Neural progenitor cell (in vitro differentiated cells): Measurements from ENCODE around the gene NUDT3. TPM values are rescaled to one million over a fixed set of nuclear protein-coding genes. Genes with fewer than 3 reads are reported as not detected.
"Not testable (repeated sequence)": the region's sequence is repeated elsewhere in the genome, so short reads cannot be mapped to it uniquely, and the experiment has no call there.

Experiments
- DNase-seq: peaks from one replicate; pipeline ENCODE4 v3.0.0-alpha.2; 2016; ENCODE audit warnings: low spot score
- H2AFZ ChIP-seq: fragments of 200-600 bp; sonication (generic); replicated peaks from 2 replicates; pipeline ENCODE4 v1.6.1; 2016; ENCODE audit warnings: antibody characterized with exemption
- H3F3A ChIP-seq: fragments of 200-600 bp; sonication (generic); 2 replicates; pipeline ENCODE4 v1.6.1; 2016; ENCODE audit warnings: antibody characterized with exemption, low read depth
- H3K27ac ChIP-seq: fragments of 200-600 bp; sonication (generic); 2 replicates; pipeline ENCODE4 v1.5.1; 2016; ENCODE audit warnings: mild to moderate bottlenecking
- H3K27me3 ChIP-seq: fragments of 200-600 bp; sonication (generic); 2 replicates; pipeline ENCODE4 v1.6.1; 2016; ENCODE audit warnings: mild to moderate bottlenecking, moderate library complexity
- H3K36me3 ChIP-seq: fragments of 200-600 bp; sonication (generic); 2 replicates; pipeline ENCODE4 v1.5.1; 2016
- H3K4me1 ChIP-seq: fragments of 200-600 bp; sonication (generic); 2 replicates; pipeline ENCODE4 v1.6.1; 2016; ENCODE audit warnings: mixed run types
- H3K4me2 ChIP-seq: fragments of 200-600 bp; sonication (generic); 2 replicates; pipeline ENCODE4 v1.6.1; 2016
- H3K4me3 ChIP-seq: fragments of 200-600 bp; sonication (generic); 2 replicates; pipeline ENCODE4 v1.5.1; 2016
- H3K79me2 ChIP-seq: fragments of 200-600 bp; sonication (generic); 2 replicates; pipeline ENCODE4 v1.6.1; 2016; ENCODE audit warnings: low read depth
- H3K9ac ChIP-seq: fragments of 200-600 bp; sonication (generic); 2 replicates; pipeline ENCODE4 v1.6.1; 2016
- H3K9me3 ChIP-seq: fragments of 200-600 bp; sonication (generic); 2 replicates; pipeline ENCODE4 v1.5.1; 2016; ENCODE audit warnings: low read depth
- H4K20me1 ChIP-seq: fragments of 200-600 bp; sonication (generic); 2 replicates; pipeline ENCODE4 v1.6.1; 2016; ENCODE audit warnings: low read depth
- H3K27ac Mint-ChIP-seq: 3 replicates; pipeline ENCODE4 v1.8.0; 2021; ENCODE audit warnings: mixed read lengths
- H3K27me3 Mint-ChIP-seq: 2 replicates; pipeline ENCODE4 v1.8.0; 2022; ENCODE audit warnings: low read depth, mild to moderate bottlenecking, inconsistent platforms, moderate library complexity, mixed read lengths; ENCODE audit not compliant: insufficient read depth
- H3K36me3 Mint-ChIP-seq: 3 replicates; pipeline ENCODE4 v1.8.0; 2021; ENCODE audit warnings: mixed read lengths
- H3K4me1 Mint-ChIP-seq: 3 replicates; pipeline ENCODE4 v1.8.0; 2021; ENCODE audit warnings: mixed read lengths
- H3K4me3 Mint-ChIP-seq: 3 replicates; pipeline ENCODE4 v1.8.0; 2021; ENCODE audit warnings: mild to moderate bottlenecking, moderate library complexity, mixed read lengths
- H3K9me3 Mint-ChIP-seq: 3 replicates; pipeline ENCODE4 v1.8.0; 2020; ENCODE audit warnings: mixed read lengths
- EZH2 ChIP-seq: fragments of 200-600 bp; sonication (generic); IDR thresholded peaks from 2 replicates; pipeline ENCODE4 v1.6.1; 2017; ENCODE audit warnings: antibody characterized with exemption, mild to moderate bottlenecking, moderate library complexity
- EZH2phosphoT487 ChIP-seq: fragments of 200-600 bp; sonication (generic); IDR thresholded peaks from 2 replicates; pipeline ENCODE4 v1.6.1; 2017; ENCODE audit warnings: antibody characterized with exemption
- total RNA-seq: library from RNA; depleted of rRNA; stranded (reverse); fragments of >200 nt; gene quantifications from 2 replicates; pipeline ENCODE4 v1.2.3, GENCODE V29; 2015; ENCODE audit warnings: low replicate concordance
- TF ChIP-seq, protein P1 (sequence below): fragments of 200-600 bp; sonication (generic); IDR thresholded peaks from 2 replicates; pipeline ENCODE4 v1.5.1; 2017; ENCODE audit warnings: antibody characterized with exemption, mild to moderate bottlenecking

NUDT3 gene
- total RNA-seq, 1 donor from 2014 or later = 35.7 TPM

DNA sequence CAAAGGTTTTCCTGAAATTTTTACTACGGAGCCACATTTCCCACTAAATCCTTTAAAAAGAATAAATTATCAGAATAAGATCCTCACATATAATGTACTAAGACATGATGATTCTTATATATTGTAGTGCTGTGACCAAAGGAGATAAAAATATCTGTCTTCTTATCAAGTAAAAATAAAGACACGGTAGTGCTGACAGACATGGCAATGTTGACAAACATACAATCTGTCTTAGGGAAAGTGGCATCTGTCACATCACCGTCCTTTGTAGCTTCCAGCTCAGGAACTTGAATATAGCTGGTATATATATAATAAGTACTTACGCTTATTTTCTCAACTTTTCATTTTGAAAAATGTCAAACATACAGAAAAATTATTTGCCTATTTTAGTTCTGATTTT, 66.8 kb downstream of the NUDT3 start:
- peaks cover 10% of the 10 kb centered on the region for H3K4me1 Mint-ChIP-seq
- Histone ChIP-seq H3K4me1 (no peaks in the 10 kb centered on the region), H2AFZ (no peak overlapping the region), H3K27ac (no peak overlapping the region), H3K4me2 (no peak overlapping the region), H3K36me3 (peaks cover 4% of the 10 kb centered on the region), H3K4me3 (no peak overlapping the region), H3F3A (peaks cover 7% of the 10 kb centered on the region), H3K79me2 (peaks cover 15% of the 10 kb centered on the region), H4K20me1 (no peaks in the 10 kb centered on the region), H3K27me3 (no peaks in the 10 kb centered on the region), H3K9me3 (no peaks in the 10 kb centered on the region), H3K9ac (no peak overlapping the region)
- no peak for DNase-seq
- no peak overlapping the region for H3K4me3 Mint-ChIP-seq
- H3K27me3 Mint-ChIP-seq = no peaks in the 10 kb centered on the region
- H3K36me3 Mint-ChIP-seq = peaks cover 11% of the 10 kb centered on the region
- no peak overlapping the region for H3K27ac Mint-ChIP-seq
- no peaks in the 10 kb centered on the region for H3K9me3 Mint-ChIP-seq
- TF ChIP-seq EZH2 = no peak
- TF ChIP-seq, protein P1, sequence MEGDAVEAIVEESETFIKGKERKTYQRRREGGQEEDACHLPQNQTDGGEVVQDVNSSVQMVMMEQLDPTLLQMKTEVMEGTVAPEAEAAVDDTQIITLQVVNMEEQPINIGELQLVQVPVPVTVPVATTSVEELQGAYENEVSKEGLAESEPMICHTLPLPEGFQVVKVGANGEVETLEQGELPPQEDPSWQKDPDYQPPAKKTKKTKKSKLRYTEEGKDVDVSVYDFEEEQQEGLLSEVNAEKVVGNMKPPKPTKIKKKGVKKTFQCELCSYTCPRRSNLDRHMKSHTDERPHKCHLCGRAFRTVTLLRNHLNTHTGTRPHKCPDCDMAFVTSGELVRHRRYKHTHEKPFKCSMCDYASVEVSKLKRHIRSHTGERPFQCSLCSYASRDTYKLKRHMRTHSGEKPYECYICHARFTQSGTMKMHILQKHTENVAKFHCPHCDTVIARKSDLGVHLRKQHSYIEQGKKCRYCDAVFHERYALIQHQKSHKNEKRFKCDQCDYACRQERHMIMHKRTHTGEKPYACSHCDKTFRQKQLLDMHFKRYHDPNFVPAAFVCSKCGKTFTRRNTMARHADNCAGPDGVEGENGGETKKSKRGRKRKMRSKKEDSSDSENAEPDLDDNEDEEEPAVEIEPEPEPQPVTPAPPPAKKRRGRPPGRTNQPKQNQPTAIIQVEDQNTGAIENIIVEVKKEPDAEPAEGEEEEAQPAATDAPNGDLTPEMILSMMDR = no peak
- no peak for TF ChIP-seq EZH2phosphoT487

DNA sequence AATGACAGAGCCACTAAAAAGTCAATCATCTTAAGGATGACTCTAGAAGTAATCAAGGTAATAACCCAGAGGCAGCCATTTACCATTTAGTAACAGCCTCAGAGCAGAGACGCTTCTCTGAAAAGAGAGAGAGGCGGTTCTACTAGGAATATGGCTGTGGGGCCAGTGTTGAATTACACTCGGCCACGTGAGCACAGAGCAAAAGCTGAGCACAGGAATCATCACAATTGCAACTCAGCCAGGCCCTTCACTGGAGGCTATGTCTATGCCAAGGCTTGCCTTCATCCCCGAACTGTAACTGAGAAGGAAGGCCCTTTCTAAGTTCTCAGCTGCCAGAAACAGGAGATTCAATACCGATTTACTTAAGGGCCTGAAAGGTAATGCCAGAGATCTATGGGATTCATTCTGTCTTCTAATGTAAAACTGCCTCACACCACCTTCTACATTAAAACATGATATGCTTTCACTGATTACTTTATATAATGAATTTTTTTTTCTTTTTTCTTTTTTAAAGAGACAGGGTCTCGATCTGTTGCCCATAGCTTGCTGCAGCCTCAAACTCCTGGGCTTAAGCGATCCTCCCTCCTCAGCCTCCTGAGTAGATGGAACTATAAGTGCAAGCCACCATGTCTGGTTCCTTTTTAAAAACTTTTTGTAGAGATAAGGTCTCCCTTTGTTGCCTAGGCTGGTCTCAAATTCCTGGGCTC, 67.6 kb downstream of the NUDT3 start:
- peaks cover 9% of the 10 kb centered on the region for H3K36me3 Mint-ChIP-seq
- no peaks in the 10 kb centered on the region for H3K4me1 ChIP-seq
- peaks cover 10% of the 10 kb centered on the region for H3K4me1 Mint-ChIP-seq
- no peaks in the 10 kb centered on the region for H3K9me3 Mint-ChIP-seq
- no peak overlapping the region for H3K4me3 ChIP-seq
- no peak overlapping the region for H3K9ac ChIP-seq
- TF ChIP-seq EZH2 (no peak), EZH2phosphoT487 (no peak)
- TF ChIP-seq, protein P1 = no peak
- no peak overlapping the region for H2AFZ ChIP-seq
- H4K20me1 ChIP-seq = no peaks in the 10 kb centered on the region
- no peaks in the 10 kb centered on the region for H3K9me3 ChIP-seq
- H3K4me2 ChIP-seq = no peak overlapping the region
- H3K4me3 Mint-ChIP-seq = no peak overlapping the region
- no peaks in the 10 kb centered on the region for H3K27me3 ChIP-seq
- H3K27ac Mint-ChIP-seq = peak overlapping the region; percentile 88
- peaks cover 7% of the 10 kb centered on the region for H3F3A ChIP-seq
- no peaks in the 10 kb centered on the region for H3K36me3 ChIP-seq
- peak; percentile 17 for DNase-seq
- H3K27ac ChIP-seq = no peak overlapping the region
- H3K79me2 ChIP-seq = peaks cover 15% of the 10 kb centered on the region
- no peaks in the 10 kb centered on the region for H3K27me3 Mint-ChIP-seq

DNA sequence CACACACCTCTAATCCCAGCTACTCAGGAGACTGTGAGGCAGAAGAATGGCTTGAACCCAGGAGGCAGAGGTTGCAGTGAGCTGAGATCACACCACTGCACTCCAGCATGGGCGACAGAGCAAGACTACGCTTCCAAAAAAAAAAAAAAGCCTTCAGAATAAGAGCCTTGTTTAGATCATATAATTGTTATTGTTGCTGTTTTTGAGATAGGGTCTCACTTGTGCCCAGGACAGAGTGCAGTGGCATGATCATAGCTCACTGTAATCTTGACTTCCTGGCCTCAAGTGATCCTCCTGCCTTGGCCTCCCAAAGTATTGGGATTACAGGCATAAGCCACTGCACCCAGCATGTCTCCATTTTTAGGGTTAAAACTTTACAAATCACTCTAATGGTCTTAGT, 68.2 kb downstream of the NUDT3 start:
- H3K4me2 ChIP-seq, H3F3A ChIP-seq, H3K9me3 ChIP-seq, H3K4me3 Mint-ChIP-seq, H2AFZ ChIP-seq, H4K20me1 ChIP-seq, H3K9me3 Mint-ChIP-seq, H3K27me3 ChIP-seq, H3K27me3 Mint-ChIP-seq, H3K4me1 ChIP-seq, H3K27ac ChIP-seq, DNase-seq, H3K27ac Mint-ChIP-seq, H3K9ac ChIP-seq, H3K4me3 ChIP-seq, H3K36me3 ChIP-seq: not testable (repeated sequence)
- H3K36me3 Mint-ChIP-seq = peaks cover 13% of the 10 kb centered on the region
- peaks cover 13% of the 10 kb centered on the region for H3K4me1 Mint-ChIP-seq
- H3K79me2 ChIP-seq = peaks cover 15% of the 10 kb centered on the region

DNA sequence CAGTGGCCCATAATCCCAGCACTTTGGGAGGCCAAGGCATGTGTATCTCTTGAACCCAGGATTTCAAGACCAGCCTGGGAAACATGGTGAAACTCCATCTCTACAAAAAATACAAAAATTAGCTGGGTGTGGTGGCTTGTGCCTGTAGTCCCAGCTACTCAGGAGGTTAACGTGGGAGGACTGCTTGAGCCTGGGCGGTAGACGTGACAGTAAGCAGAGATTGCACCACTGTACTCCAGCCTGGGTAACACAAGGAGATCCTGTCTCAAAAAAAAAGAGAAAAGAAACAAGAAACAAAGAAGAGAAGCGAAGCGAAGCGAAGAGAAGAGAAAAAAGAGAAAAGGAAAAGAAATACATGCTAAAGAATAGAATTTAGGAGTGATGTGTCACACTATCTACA, 69.2 kb downstream of the NUDT3 start:
- no peak overlapping the region for H3K9ac ChIP-seq
- H3K4me1 ChIP-seq = no peaks in the 10 kb centered on the region
- H3K79me2 ChIP-seq = peaks cover 15% of the 10 kb centered on the region
- no peak overlapping the region for H3K4me3 ChIP-seq
- no peak overlapping the region for H3K27ac ChIP-seq
- Mint-ChIP-seq H3K4me1 (peaks cover 13% of the 10 kb centered on the region), H3K27me3 (no peaks in the 10 kb centered on the region), H3K9me3 (no peaks in the 10 kb centered on the region), H3K4me3 (no peak overlapping the region), H3K27ac (no peak overlapping the region), H3K36me3 (peaks cover 13% of the 10 kb centered on the region)
- H2AFZ ChIP-seq = no peak overlapping the region
- no peak overlapping the region for H3K4me2 ChIP-seq
- H3K36me3 ChIP-seq = no peaks in the 10 kb centered on the region
- no peaks in the 10 kb centered on the region for H4K20me1 ChIP-seq
- no peaks in the 10 kb centered on the region for H3K27me3 ChIP-seq
- no peak for TF ChIP-seq EZH2phosphoT487
- TF ChIP-seq, protein P1 = no peak
- TF ChIP-seq EZH2 = no peak
- peaks cover 7% of the 10 kb centered on the region for H3F3A ChIP-seq
- no peaks in the 10 kb centered on the region for H3K9me3 ChIP-seq
- no peak for DNase-seq
